Transverse colon (tissue), 4 donors: Measurements from ENCODE around the gene EED. TPM values are rescaled to one million over a fixed set of nuclear protein-coding genes. Genes with fewer than 3 reads are reported as not detected.

Experiments
- DNase-seq: peaks from one replicate; pipeline ENCODE4 v3.0.0-alpha.2; 2019
- H3K27ac ChIP-seq, 4 donors: fragments of 200-600 bp; sonication (generic); 2 replicates each; pipeline ENCODE4 v1.5.1; 2016 to 2018; ENCODE audit warnings: inconsistent platforms in 4 of 4
- H3K27me3 ChIP-seq: fragments of 200-600 bp; sonication (generic); 2 replicates; pipeline ENCODE4 v1.5.1; 2017; ENCODE audit warnings: inconsistent platforms
- H3K36me3 ChIP-seq, 4 donors: fragments of 200-600 bp; sonication (generic); 2 replicates each; pipeline ENCODE4 v1.5.1; 2017 to 2019; ENCODE audit warnings: inconsistent platforms in 4 of 4
- H3K4me1 ChIP-seq, 4 donors: fragments of 200-600 bp; sonication (generic); 2 replicates each; pipeline ENCODE4 v1.5.1; 2017 to 2020; ENCODE audit warnings: inconsistent platforms in 4 of 4
- H3K4me3 ChIP-seq, 4 donors: fragments of 200-600 bp; sonication (generic); 1 replicate in 1 of 4; 2 replicates in 3 of 4; pipeline versions ENCODE4 v1.5.1 to v1.6.1; 2017 to 2019; ENCODE audit warnings: inconsistent platforms in 4 of 4
- H3K9me3 ChIP-seq, 2 donors: fragments of 200-600 bp; sonication (generic); 2 replicates each; pipeline ENCODE4 v1.5.1; 2017 to 2019; ENCODE audit warnings: inconsistent platforms in 2 of 2
- EP300 ChIP-seq: sonication (generic); formaldehyde crosslinking; IDR thresholded peaks from one replicate; pipeline ENCODE4 v1.6.1; 2017; ENCODE audit warnings: antibody characterized with exemption, low read depth
- POLR2A ChIP-seq: fragments of 450-650 bp; IDR thresholded peaks from one replicate; pipeline ENCODE4 v1.6.1; 2016; ENCODE audit warnings: antibody characterized with exemption, mild to moderate bottlenecking, moderate library complexity
- POLR2AphosphoS5 ChIP-seq, 3 donors: sonication (generic); formaldehyde crosslinking; IDR thresholded peaks; one replicate each; pipeline ENCODE4 v1.6.1; 2016; ENCODE audit warnings: antibody characterized with exemption in 3 of 3
- WGBS, 2 donors: methylation state at CpG; one replicate each; pipeline ENCODE4 v1.1.5; 2018; ENCODE audit warnings: low coverage in 1 of 2; 5-methylcytosine and 5-hydroxymethylcytosine counted together
- in situ Hi-C, 4 donors: fragments of 200-750 bp; cut with MboI; loops; one replicate each; pipeline versions ENCODE4 v1.15.0 to v1.15.1; 2017; ENCODE audit warnings: low sequenced_read_pairs in 3 of 4, low pct_ligation_motif_present in 1 of 4, low pct_unique_long_range_greater_than_20kb in 1 of 4
- intact Hi-C: fragments of 100-400 bp; cut with DNase I; formaldehyde crosslinking; loops from one replicate; pipeline ENCODE4 v1.15.1; 2023; ENCODE audit warnings: low total_unique reads
- total RNA-seq, 4 donors: library from RNA; depleted of rRNA; stranded (reverse); fragments of >200 nt; gene quantifications; one replicate each; pipeline ENCODE4 v1.1.0, GENCODE V29; 2016
- TF ChIP-seq, protein P1 (sequence below), 5 experiments: fragments of 200-600 bp in 3 of 5; fragments of 450-650 bp in 2 of 5; sonication (generic) in 3 of 5; IDR thresholded peaks; 1 replicate in 2 of 5; 2 replicates in 3 of 5; pipeline ENCODE4 v1.5.1; 2016 to 2017; ENCODE audit warnings: antibody characterized with exemption in 5 of 5, inconsistent platforms in 3 of 5, mild to moderate bottlenecking in 2 of 5, moderate library complexity in 1 of 5

The EED gene
- total RNA-seq, 4 donors from 2014 or later = 2.8 to 43.5 (median 23.5) TPM

DNA sequence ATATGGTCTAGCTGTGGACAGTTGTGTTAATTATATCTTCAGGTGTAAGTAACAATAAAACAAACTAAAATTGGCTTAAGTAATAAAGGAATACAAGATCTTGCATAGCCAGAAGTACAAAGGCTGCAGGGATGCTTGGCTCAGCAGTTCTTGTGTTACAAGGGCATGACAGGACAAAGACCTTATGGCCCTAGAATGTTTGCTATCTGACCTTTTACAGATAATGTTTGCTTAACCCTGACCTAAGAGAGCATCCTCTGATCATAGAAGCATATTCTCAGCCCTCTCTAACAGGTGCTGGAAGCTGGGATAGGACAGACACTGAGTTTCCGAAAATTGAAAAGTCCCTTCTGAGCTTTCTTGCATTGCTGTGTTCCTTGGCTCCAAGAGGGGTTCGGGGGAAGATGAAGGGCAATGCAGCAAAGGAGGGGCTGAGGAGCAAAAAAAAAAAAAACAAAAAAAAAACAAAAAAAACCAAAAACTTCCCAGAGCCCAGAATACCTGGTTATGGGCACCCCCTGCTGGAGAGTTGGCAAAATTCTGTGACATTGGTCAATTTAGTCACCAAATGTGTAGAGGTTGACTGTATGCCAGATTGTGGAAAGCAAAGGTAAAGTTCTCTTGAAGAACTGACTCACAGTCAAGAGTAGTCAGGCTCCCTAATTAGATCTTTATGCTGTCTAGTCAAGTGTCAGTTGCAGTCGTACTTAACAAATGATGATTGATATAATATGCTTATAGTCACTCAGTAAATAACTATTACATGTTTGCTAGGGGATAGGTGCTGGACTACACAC is 47.1 kb downstream of the EED start:
- Histone ChIP-seq H3K4me1 (no peaks in the 10 kb centered on the region), H3K36me3 (no peaks in the 10 kb centered on the region), H3K9me3 (no peaks in the 10 kb centered on the region), H3K27me3 (no peaks in the 10 kb centered on the region), H3K4me3 (no peak overlapping the region), H3K27ac (no peak overlapping the region)
- TF ChIP-seq POLR2A (no peak), POLR2AphosphoS5 (IDR thresholded peaks at IDR 0.05) (no peak), EP300 (no peak)
- TF ChIP-seq, protein P1, sequence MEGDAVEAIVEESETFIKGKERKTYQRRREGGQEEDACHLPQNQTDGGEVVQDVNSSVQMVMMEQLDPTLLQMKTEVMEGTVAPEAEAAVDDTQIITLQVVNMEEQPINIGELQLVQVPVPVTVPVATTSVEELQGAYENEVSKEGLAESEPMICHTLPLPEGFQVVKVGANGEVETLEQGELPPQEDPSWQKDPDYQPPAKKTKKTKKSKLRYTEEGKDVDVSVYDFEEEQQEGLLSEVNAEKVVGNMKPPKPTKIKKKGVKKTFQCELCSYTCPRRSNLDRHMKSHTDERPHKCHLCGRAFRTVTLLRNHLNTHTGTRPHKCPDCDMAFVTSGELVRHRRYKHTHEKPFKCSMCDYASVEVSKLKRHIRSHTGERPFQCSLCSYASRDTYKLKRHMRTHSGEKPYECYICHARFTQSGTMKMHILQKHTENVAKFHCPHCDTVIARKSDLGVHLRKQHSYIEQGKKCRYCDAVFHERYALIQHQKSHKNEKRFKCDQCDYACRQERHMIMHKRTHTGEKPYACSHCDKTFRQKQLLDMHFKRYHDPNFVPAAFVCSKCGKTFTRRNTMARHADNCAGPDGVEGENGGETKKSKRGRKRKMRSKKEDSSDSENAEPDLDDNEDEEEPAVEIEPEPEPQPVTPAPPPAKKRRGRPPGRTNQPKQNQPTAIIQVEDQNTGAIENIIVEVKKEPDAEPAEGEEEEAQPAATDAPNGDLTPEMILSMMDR (IDR thresholded peaks at IDR 0.05) = peak; percentile 47 to 70 (median 63)
- peak; percentile 25 for DNase-seq
- in situ Hi-C loops = loop anchor here in 1 of 4 donors (10.0 kb wide), 1 partner anchor 257 kb away; no protein-coding TSS in a partner anchor
- intact Hi-C loops = no loop called here
- WGBS, 2 donors = 20 to 36% methylated on average over 1 to 3 of the region's 3 CpGs

DNA sequence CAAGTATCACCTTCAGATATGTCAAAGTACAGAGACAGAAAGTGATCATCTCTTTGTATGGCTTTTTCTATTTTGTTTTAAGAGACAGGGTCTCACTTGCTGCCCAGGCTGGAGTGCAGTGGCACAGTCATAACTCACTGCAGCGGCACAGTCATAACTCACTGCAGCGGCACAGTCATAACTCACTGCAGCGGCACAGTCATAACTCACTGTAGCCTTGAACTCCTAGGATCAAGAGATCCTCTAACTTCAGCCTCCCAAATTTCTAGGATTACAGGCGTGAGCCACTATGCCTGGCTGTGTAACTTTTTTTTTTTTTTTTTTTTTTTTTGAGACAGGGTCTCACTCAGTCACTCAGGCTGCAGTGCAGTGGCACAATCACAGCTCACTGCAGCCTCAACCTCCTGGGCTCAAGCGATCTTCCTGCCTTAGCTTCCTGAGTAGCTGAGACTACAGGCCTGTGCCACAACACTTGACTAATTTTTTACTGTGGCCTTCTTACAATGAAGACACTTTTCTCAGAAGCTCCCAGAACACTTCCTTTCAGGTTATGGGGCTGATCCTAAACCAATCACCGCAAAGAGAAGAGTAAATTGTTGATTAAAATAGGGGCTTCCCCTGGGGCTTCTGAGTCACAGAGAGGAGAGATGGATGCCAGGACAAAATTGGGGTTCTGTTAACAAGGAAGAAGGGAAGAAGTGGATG is 48.5 kb downstream of the EED start:
- no peaks in the 10 kb centered on the region for H3K4me1 ChIP-seq
- no peak for DNase-seq
- H3K9me3 ChIP-seq = no peaks in the 10 kb centered on the region
- intact Hi-C loops (no loop called here), in situ Hi-C loops (loop anchor here in 1 of 4 donors (10.0 kb wide), 1 partner anchor 258 kb away; no protein-coding TSS in a partner anchor)
- H3K4me3 ChIP-seq = no peak overlapping the region
- no peak overlapping the region for H3K27ac ChIP-seq
- no peaks in the 10 kb centered on the region for H3K27me3 ChIP-seq
- H3K36me3 ChIP-seq = no peaks in the 10 kb centered on the region
- TF ChIP-seq, protein P1 (IDR thresholded peaks at IDR 0.05) = no peak
- no peak for TF ChIP-seq POLR2A
- TF ChIP-seq POLR2AphosphoS5 (IDR thresholded peaks at IDR 0.05) = no peak
- TF ChIP-seq EP300 = no peak
- WGBS, 2 donors = 69 to 84% methylated on average over 5 to 6 of the region's 6 CpGs

DNA sequence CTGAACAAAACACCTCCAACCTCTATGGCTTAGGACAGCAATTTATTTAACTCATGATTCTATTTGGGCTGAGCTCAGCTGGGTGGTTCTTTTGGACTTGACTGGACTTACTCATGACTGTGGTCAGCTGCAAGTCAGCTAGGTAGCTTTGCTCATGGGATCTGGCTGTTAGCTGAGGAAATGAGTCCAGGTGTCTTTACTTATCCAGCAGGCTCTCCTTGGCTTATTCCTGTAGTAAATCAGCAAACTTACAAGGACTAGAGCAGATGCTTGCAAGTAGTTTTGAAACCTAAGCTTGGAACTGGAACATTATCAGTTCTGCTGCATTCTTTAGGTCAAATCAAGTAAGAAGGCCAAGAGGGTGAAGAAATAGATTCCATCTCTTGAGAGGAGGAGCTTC is 49.5 kb downstream of the EED start:
- in situ Hi-C loops (loop anchor here in 1 of 4 donors (10.0 kb wide), 1 partner anchor 259 kb away; no protein-coding TSS in a partner anchor), intact Hi-C loops (no loop called here)
- Histone ChIP-seq H3K4me3 (no peak overlapping the region), H3K9me3 (no peaks in the 10 kb centered on the region), H3K36me3 (no peaks in the 10 kb centered on the region), H3K4me1 (no peaks in the 10 kb centered on the region), H3K27ac (no peak overlapping the region), H3K27me3 (no peaks in the 10 kb centered on the region)
- TF ChIP-seq, protein P1 (IDR thresholded peaks at IDR 0.05) = no peak
- TF ChIP-seq EP300 (no peak), POLR2AphosphoS5 (IDR thresholded peaks at IDR 0.05) (no peak), POLR2A (no peak)
- no peak for DNase-seq

DNA sequence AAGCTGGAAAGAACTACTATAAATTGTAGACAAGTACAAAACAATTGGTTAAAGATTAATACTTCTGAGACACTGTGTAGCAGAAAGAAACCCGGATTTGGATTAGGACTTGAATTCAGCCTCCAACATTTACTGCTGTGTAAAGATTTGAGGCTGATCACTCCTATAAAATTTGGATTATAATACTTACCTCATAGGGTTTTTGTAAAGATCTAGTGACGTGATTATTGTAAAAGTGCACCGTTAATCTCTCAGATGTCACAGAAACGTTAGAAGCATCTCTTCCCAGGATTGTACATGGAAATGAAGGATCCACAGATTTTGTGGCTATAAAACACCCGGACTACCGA is 57.2 kb downstream of the EED start:
- intact Hi-C loops (no loop called here), in situ Hi-C loops (no loop called here)
- Histone ChIP-seq H3K4me3 (peak overlapping the region in 3 of 4 donors; percentile 65 to 96 (median 74)), H3K27ac (peak overlapping the region; percentile 86 to 92 (median 87)), H3K36me3 (no peaks in the 10 kb centered on the region), H3K27me3 (no peaks in the 10 kb centered on the region), H3K9me3 (no peaks in the 10 kb centered on the region), H3K4me1 (peaks cover 0 to 14% (median 9%) of the 10 kb centered on the region in 4 donors)
- TF ChIP-seq POLR2A (no peak), EP300 (no peak), POLR2AphosphoS5 (IDR thresholded peaks at IDR 0.05) (no peak)
- TF ChIP-seq, protein P1 (IDR thresholded peaks at IDR 0.05) = no peak
- DNase-seq = no peak
- WGBS, 2 donors = 2 to 10% methylated on average over 3 to 6 of the region's 6 CpGs
